Ectodermal cell (in vitro differentiated cells): Measurements from ENCODE around the gene SMIM13.
"Not testable (repeated sequence)": the region's sequence is repeated elsewhere in the genome, so short reads cannot be mapped to it uniquely, and the experiment has no call there.

ENCODE experiments used
- H3K27ac ChIP-seq: 2 replicates; pipeline ENCODE4 v1.7.0; 2013; ENCODE audit warnings: mild to moderate bottlenecking, low read depth, low read length; ENCODE audit not compliant: insufficient read depth, poor library complexity, severe bottlenecking
- H3K27me3 ChIP-seq: 2 replicates; pipeline ENCODE4 v1.7.0; 2013; ENCODE audit warnings: mild to moderate bottlenecking, low read length; ENCODE audit not compliant: insufficient read depth, control insufficient read depth, poor library complexity, severe bottlenecking
- H3K36me3 ChIP-seq: one replicate; pipeline ENCODE4 v1.7.0; 2013; ENCODE audit warnings: low read length; ENCODE audit not compliant: control insufficient read depth, insufficient read depth
- H3K4me1 ChIP-seq: one replicate; pipeline ENCODE4 v1.7.0; 2013; ENCODE audit warnings: low read length; ENCODE audit not compliant: control insufficient read depth, insufficient read depth
- H3K4me3 ChIP-seq: 2 replicates; pipeline ENCODE4 v1.7.0; 2013; ENCODE audit warnings: low read depth, low read length, control low read depth; ENCODE audit not compliant: insufficient read depth
- H3K9me3 ChIP-seq: 2 replicates; pipeline ENCODE4 v1.7.0; 2013; ENCODE audit warnings: mild to moderate bottlenecking, low read length, moderate library complexity; ENCODE audit not compliant: control insufficient read depth
- WGBS, 2 experiments: methylation state at CpG; one replicate each; pipeline ENCODE4 v1.1.7; 2013; ENCODE audit warnings: missing lambda C conversion rate in 2 of 2; 5-methylcytosine and 5-hydroxymethylcytosine counted together

SMIM13 gene

GRCh38 chr6:11096109-11096508, 2.5 kb downstream of the SMIM13 start:
- Histone ChIP-seq H3K27ac (no peak overlapping the region), H3K9me3 (peaks cover 2% of the 10 kb centered on the region), H3K27me3 (peaks cover 11% of the 10 kb centered on the region), H3K4me1 (peaks cover 9% of the 10 kb centered on the region), H3K36me3 (no peaks in the 10 kb centered on the region), H3K4me3 (no peak overlapping the region)
- 66 to 69% methylated on average over 4 of the region's 4 CpGs for WGBS, 2 experiments

GRCh38 chr6:11097476-11097875, 3.8 kb downstream of the SMIM13 start:
- Histone ChIP-seq H3K9me3 (peaks cover 2% of the 10 kb centered on the region), H3K27me3 (peaks cover 6% of the 10 kb centered on the region), H3K36me3 (no peaks in the 10 kb centered on the region), H3K27ac (no peak overlapping the region), H3K4me1 (peaks cover 9% of the 10 kb centered on the region), H3K4me3 (no peak overlapping the region)
- WGBS, 2 experiments: 86 to 94% methylated on average over 8 of the region's 8 CpGs

GRCh38 chr6:11098004-11098403, 4.4 kb downstream of the SMIM13 start:
- 87 to 90% methylated on average over 1 of the region's 1 CpG for WGBS, 2 experiments
- Histone ChIP-seq H3K4me3 (no peak overlapping the region), H3K36me3 (no peaks in the 10 kb centered on the region), H3K27me3 (peaks cover 2% of the 10 kb centered on the region), H3K27ac (no peak overlapping the region), H3K4me1 (peaks cover 9% of the 10 kb centered on the region), H3K9me3 (peaks cover 2% of the 10 kb centered on the region)

DNA sequence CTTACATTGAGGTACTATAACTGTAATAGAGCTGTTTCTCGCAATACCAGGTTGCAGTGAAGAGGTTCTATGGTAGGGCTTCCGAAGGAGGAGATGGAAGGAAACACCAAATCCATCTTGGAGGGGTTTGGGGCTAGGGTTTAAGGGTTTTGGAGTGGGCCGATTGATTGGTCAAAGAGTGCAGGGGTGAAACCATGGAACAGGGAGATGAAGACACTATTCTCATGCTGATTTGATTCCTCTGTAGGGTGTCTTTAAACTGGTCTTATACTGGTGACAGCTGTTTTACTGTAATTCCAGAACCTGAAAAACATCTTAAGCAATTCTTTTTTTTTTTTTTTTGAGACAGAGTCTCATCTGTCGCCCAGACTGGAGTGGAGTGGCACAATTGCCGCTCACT, 7.8 kb downstream of the SMIM13 start:
- WGBS, 2 experiments: 85 to 90% methylated on average over 5 of the region's 5 CpGs
- Histone ChIP-seq H3K36me3 (no peaks in the 10 kb centered on the region), H3K9me3 (peaks cover 2% of the 10 kb centered on the region), H3K4me1 (peaks cover under 1% of the 10 kb centered on the region), H3K4me3 (no peak overlapping the region), H3K27me3 (no peaks in the 10 kb centered on the region), H3K27ac (no peak overlapping the region)

GRCh38 chr6:11103065-11103464, 9.4 kb downstream of the SMIM13 start:
- no peak overlapping the region for H3K4me3 ChIP-seq
- no peak overlapping the region for H3K27ac ChIP-seq
- no peaks in the 10 kb centered on the region for H3K36me3 ChIP-seq
- no peaks in the 10 kb centered on the region for H3K4me1 ChIP-seq
- peaks cover 2% of the 10 kb centered on the region for H3K9me3 ChIP-seq
- no peaks in the 10 kb centered on the region for H3K27me3 ChIP-seq
- 80 to 87% methylated on average over 5 of the region's 5 CpGs for WGBS, 2 experiments

DNA sequence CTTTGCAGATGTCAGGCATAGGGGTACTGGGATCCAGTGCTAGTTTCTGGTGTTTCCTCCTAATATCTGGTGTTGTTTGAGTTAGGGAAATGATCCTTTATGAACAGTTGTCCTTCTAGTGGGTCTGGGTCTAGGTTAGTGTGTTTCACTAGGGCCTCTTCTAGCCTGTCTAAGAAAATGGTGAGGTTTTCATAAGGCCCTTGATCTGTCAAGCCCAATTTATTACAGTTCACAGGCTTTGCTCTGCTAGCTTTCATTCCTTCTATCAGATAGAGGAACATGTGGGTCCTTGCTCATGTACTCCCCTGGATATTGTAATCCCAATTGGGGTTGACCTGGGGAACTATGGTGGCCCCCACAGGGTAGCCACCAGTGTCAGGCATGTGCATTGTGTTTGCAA, 15.1 kb downstream of the SMIM13 start:
- Histone ChIP-seq H3K27ac (no peak overlapping the region), H3K9me3 (no peaks in the 10 kb centered on the region), H3K27me3 (no peaks in the 10 kb centered on the region), H3K4me3 (no peak overlapping the region), H3K4me1 (no peaks in the 10 kb centered on the region), H3K36me3 (no peaks in the 10 kb centered on the region)

DNA sequence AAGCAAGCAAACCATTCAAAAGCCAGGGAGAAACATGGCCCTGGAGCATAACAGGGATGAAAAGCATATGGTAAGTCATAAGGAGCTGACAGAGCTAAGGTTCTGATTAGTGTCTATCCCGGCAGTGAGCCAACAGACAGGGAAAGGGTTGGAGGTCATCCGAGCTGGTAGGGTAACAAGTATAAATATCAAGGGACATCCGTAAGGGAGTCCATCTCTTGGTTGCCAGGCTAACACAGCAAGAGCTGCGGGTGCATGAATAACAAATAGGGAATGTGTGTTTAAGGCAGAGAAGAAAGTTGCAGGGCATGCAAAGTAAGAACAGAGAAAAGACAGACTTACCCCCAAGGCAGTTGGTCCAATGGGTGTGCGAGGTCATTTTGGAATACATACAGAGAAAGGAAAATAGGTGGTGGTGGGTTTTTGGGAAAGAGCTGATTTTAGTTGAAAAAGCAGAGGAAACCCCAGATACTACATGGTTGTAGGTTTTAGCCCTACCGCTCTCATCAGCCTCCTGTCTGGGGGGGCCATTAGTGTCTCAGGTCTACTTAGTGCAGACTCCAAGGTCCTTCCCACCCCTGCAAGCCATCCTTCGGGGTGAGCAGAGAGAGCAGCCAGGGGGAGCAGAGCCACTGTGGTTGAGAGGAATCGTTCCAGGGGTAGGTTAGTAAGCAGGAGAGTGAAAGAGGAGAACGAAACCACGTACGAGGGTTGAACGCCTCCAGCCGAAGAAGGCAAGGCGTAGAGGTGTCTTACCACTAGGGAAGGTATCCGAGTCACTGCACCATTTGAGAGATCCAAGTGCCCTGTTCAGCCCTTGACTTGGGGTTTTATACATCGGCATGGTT, 17.5 kb downstream of the SMIM13 start, which contains the start of gene ERVFRD-1:
Gene ERVFRD-1 (minus strand): TSS at position 805 of the 848 bp plus-strand sequence. CDS start 6,415 bp downstream, outside the sequence.
- 92 to 94% methylated on average over 16 of the region's 16 CpGs for WGBS, 2 experiments
- H3K27me3 ChIP-seq: no peaks in the 10 kb centered on the region

GRCh38 chr6:11111769-11112437, 18.3 kb downstream of the SMIM13 start:
- WGBS, 2 experiments: 92 to 96% methylated on average over 9 of the region's 9 CpGs
- Histone ChIP-seq H3K36me3 (no peaks in the 10 kb centered on the region), H3K27me3 (no peaks in the 10 kb centered on the region), H3K27ac (no peak overlapping the region), H3K4me3 (no peak overlapping the region), H3K4me1 (no peaks in the 10 kb centered on the region), H3K9me3 (no peaks in the 10 kb centered on the region)

More for the DNA sequence above, 17.5 kb downstream of the SMIM13 start, which contains the start of gene ERVFRD-1:
- no peak within 1 kb of the TSS for H3K4me3 ChIP-seq
- H3K27ac ChIP-seq: no peak within 1 kb of the TSS
- no peaks in the 10 kb centered on the region for H3K4me1 ChIP-seq
- H3K36me3 ChIP-seq: no peaks in the 10 kb centered on the region
- no peaks in the 10 kb centered on the region for H3K9me3 ChIP-seq

DNA sequence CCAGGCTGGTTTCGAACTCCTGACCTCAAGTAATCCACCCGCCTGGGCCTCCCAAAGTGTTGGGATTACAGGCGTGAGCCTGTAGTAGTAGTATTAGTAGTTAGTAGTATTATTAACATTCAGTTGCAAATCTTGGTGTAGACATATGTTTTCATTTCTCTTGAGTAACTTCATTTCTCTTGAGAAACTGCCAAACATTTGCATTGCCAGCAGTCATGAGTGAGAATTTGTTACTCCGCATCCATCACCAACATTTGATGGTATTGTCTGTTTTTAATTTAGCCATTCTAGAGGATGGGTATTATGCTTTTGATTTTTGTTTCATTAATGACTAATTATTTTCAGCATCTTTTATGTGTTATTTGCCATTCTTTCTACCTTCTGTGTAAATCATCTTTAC, 19.4 kb downstream of the SMIM13 start:
- Histone ChIP-seq H3K36me3 (no peaks in the 10 kb centered on the region), H3K27me3 (no peaks in the 10 kb centered on the region), H3K4me3 (no peak overlapping the region), H3K9me3 (no peaks in the 10 kb centered on the region), H3K4me1 (no peaks in the 10 kb centered on the region), H3K27ac (no peak overlapping the region)
- 83 to 95% methylated on average over 4 of the region's 4 CpGs for WGBS, 2 experiments

- not testable (repeated sequence) for H3K9me3 ChIP-seq, H3K36me3 ChIP-seq, H3K4me1 ChIP-seq, H3K27ac ChIP-seq, H3K4me3 ChIP-seq, H3K27me3 ChIP-seq
- WGBS, 2 experiments: 86 to 92% methylated on average over 11 of the region's 11 CpGs
Measured at GRCh38 chr6:11115808-11116536, 22.3 kb downstream of the SMIM13 start.
